HepG2 (cell line): Measurements from ENCODE around the gene RDH13. TPM values are rescaled to one million over a fixed set of nuclear protein-coding genes. Genes with fewer than 3 reads are reported as not detected.

Experiments used
- ARNT2 ChIP-seq: sonication (generic); formaldehyde crosslinking; IDR thresholded peaks from 2 replicates; pipeline ENCODE4 v1.8.0; 2022; ENCODE audit warnings: mild to moderate bottlenecking, low read depth, missing genetic modification reagents, moderate library complexity
- DNMT1 ChIP-seq: sonication (generic); formaldehyde crosslinking; IDR thresholded peaks from 2 replicates; pipeline ENCODE4 v1.5.1; 2020; ENCODE audit warnings: mild to moderate bottlenecking, missing genetic modification reagents
- FOXO1 ChIP-seq: sonication (generic); formaldehyde crosslinking; IDR thresholded peaks from 2 replicates; pipeline ENCODE4 v1.4.0; 2020; ENCODE audit warnings: missing genetic modification reagents
- KDM5B ChIP-seq: sonication (generic); formaldehyde crosslinking; IDR thresholded peaks from 2 replicates; pipeline ENCODE4 v1.4.0; 2020; ENCODE audit warnings: missing genetic modification reagents, mild to moderate bottlenecking, borderline replicate concordance
- MTA3 ChIP-seq: sonication (generic); formaldehyde crosslinking; IDR thresholded peaks from 2 replicates; pipeline ENCODE4 v1.4.0; 2020; ENCODE audit warnings: missing genetic modification reagents
- MTERF4 ChIP-seq: sonication (generic); formaldehyde crosslinking; IDR thresholded peaks from 2 replicates; pipeline ENCODE4 v1.8.0; 2023; ENCODE audit warnings: mild to moderate bottlenecking, missing genetic modification reagents
- NFE2 ChIP-seq: sonication (generic); formaldehyde crosslinking; IDR thresholded peaks from 2 replicates; pipeline ENCODE4 v1.4.0; 2020; ENCODE audit warnings: missing genetic modification reagents
- NR3C1 ChIP-seq: sonication (generic); formaldehyde crosslinking; IDR thresholded peaks from 2 replicates; pipeline ENCODE4 v1.4.0; 2020; ENCODE audit warnings: missing genetic modification reagents
- PAF1 ChIP-seq: IDR thresholded peaks from 2 replicates; pipeline ENCODE4 v1.6.1; 2016; ENCODE audit warnings: missing genetic modification reagents, missing compliant biosample characterization
- RFXAP ChIP-seq: sonication (generic); formaldehyde crosslinking; IDR thresholded peaks from 2 replicates; pipeline ENCODE4 v1.4.0; 2020; ENCODE audit warnings: missing genetic modification reagents, borderline replicate concordance
- STAT5B ChIP-seq: sonication (generic); formaldehyde crosslinking; IDR thresholded peaks from 2 replicates; pipeline ENCODE4 v1.4.0; 2020; ENCODE audit warnings: missing genetic modification reagents
- TFDP1 ChIP-seq: IDR thresholded peaks from 2 replicates; pipeline ENCODE4 v1.6.1; 2016; ENCODE audit warnings: missing compliant biosample characterization, missing genetic modification reagents, borderline replicate concordance
- ZNF138 ChIP-seq: sonication (generic); formaldehyde crosslinking; IDR thresholded peaks from 2 replicates; pipeline ENCODE4 v1.5.0; 2020; ENCODE audit warnings: mild to moderate bottlenecking, low read depth, missing genetic modification reagents
- ZNF276 ChIP-seq: sonication (generic); formaldehyde crosslinking; IDR thresholded peaks from 2 replicates; pipeline ENCODE4 v1.4.0; 2020; ENCODE audit warnings: mild to moderate bottlenecking, low read depth, missing genetic modification reagents
- ZNF282 ChIP-seq: fragments of 450-650 bp; IDR thresholded peaks from 2 replicates; pipeline ENCODE4 v1.6.1; 2018; ENCODE audit not compliant: partially characterized antibody
- ZNF746 ChIP-seq: sonication (generic); formaldehyde crosslinking; IDR thresholded peaks from 2 replicates; pipeline ENCODE4 v1.8.0; 2022; ENCODE audit warnings: mild to moderate bottlenecking, missing genetic modification reagents
- ZNF788 ChIP-seq: sonication (generic); formaldehyde crosslinking; IDR thresholded peaks from 2 replicates; pipeline ENCODE4 v1.5.0; 2020; ENCODE audit warnings: mild to moderate bottlenecking, missing genetic modification reagents, borderline replicate concordance
- polyA plus RNA-seq, 8 experiments: library from polyadenylated mRNA; depleted of rRNA in 3 of 8; stranded (reverse) in 7 of 8; unstranded in 1 of 8; fragments of >200 nt; fragmentation: Illumina TruSeq in 4 of 8; extraction: Trizol in 4 of 8; gene quantifications; 2 replicates each; pipeline versions ENCODE4 v1.2.1 to v1.2.3, GENCODE V29; 2011 to 2016; ENCODE audit warnings: low read depth in 4 of 8, missing spikeins in 1 of 8, mixed read lengths in 1 of 8; ENCODE audit not compliant: insufficient read depth in 1 of 8
- total RNA-seq, 5 experiments: library from RNA; depleted of rRNA; stranded (reverse); fragments of >200 nt; fragmentation: Illumina TruSeq; extraction: Trizol; gene quantifications; 2 replicates each; pipeline ENCODE4 v1.2.3, GENCODE V29; 2016; ENCODE audit warnings: low read depth in 1 of 5
- TF ChIP-seq, protein P1 (sequence below): sonication (generic); formaldehyde crosslinking; IDR thresholded peaks from 2 replicates; pipeline ENCODE4 v1.4.0; 2020; ENCODE audit warnings: missing genetic modification reagents, mild to moderate bottlenecking, borderline replicate concordance
- TF ChIP-seq, protein P2 (sequence below): sonication (generic); formaldehyde crosslinking; IDR thresholded peaks from 2 replicates; pipeline ENCODE4 v1.4.0; 2020; ENCODE audit warnings: missing genetic modification reagents, mild to moderate bottlenecking, borderline replicate concordance

Gene RDH13
- total and polyA plus RNA-seq, 2 of the 13 experiments (the other 11 are each of a cell fraction or from before 2014, with no cell fraction given) = 13.4 to 21.5 TPM

GRCh38 chr19:55080968-55081769, 18.2 kb upstream of the RDH13 start (continued):
- TF ChIP-seq NR3C1 (no peak), ZNF138 (CRISPR knock-in tag) (no peak), ZNF276 (CRISPR knock-in tag) (no peak), NFE2 (CRISPR knock-in tag) (no peak), MTERF4 (no peak), ZNF746 (CRISPR knock-in tag) (no peak), RFXAP (CRISPR knock-in tag) (peak; percentile 47; the same call in 1 of the 2 replicates), PAF1 (no peak), DNMT1 (CRISPR knock-in tag) (no peak), TFDP1 (CRISPR knock-in tag) (peak; percentile 39; the same call in 1 of the 2 replicates), ZNF282 (no peak), MTA3 (CRISPR knock-in tag) (no peak), FOXO1 (0 out of 2 replicates have a peak, but pooled peaks have one; percentile 23), KDM5B (CRISPR knock-in tag) (no peak; the same call in 1 of the 2 replicates), ARNT2 (peak; percentile 19; the same call in 1 of the 2 replicates), STAT5B (CRISPR knock-in tag) (no peak), ZNF788 (CRISPR knock-in tag) (no peak)
- TF ChIP-seq, protein P1, sequence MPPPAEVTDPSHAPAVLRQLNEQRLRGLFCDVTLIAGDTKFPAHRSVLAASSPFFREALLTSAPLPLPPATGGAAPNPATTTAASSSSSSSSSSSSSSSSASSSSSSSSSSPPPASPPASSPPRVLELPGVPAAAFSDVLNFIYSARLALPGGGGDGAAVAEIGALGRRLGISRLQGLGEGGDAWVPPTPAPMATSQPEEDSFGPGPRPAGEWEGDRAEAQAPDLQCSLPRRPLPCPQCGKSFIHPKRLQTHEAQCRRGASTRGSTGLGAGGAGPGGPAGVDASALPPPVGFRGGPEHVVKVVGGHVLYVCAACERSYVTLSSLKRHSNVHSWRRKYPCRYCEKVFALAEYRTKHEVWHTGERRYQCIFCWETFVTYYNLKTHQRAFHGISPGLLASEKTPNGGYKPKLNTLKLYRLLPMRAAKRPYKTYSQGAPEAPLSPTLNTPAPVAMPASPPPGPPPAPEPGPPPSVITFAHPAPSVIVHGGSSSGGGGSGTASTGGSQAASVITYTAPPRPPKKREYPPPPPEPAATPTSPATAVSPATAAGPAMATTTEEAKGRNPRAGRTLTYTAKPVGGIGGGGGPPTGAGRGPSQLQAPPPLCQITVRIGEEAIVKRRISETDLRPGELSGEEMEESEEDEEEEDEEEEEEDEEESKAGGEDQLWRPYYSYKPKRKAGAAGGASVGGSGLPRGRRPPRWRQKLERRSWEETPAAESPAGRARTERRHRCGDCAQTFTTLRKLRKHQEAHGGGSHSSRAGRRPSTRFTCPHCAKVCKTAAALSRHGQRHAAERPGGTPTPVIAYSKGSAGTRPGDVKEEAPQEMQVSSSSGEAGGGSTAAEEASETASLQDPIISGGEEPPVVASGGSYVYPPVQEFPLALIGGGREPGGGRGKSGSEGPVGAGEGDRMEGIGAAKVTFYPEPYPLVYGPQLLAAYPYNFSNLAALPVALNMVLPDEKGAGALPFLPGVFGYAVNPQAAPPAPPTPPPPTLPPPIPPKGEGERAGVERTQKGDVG = no peak
- TF ChIP-seq, protein P2, sequence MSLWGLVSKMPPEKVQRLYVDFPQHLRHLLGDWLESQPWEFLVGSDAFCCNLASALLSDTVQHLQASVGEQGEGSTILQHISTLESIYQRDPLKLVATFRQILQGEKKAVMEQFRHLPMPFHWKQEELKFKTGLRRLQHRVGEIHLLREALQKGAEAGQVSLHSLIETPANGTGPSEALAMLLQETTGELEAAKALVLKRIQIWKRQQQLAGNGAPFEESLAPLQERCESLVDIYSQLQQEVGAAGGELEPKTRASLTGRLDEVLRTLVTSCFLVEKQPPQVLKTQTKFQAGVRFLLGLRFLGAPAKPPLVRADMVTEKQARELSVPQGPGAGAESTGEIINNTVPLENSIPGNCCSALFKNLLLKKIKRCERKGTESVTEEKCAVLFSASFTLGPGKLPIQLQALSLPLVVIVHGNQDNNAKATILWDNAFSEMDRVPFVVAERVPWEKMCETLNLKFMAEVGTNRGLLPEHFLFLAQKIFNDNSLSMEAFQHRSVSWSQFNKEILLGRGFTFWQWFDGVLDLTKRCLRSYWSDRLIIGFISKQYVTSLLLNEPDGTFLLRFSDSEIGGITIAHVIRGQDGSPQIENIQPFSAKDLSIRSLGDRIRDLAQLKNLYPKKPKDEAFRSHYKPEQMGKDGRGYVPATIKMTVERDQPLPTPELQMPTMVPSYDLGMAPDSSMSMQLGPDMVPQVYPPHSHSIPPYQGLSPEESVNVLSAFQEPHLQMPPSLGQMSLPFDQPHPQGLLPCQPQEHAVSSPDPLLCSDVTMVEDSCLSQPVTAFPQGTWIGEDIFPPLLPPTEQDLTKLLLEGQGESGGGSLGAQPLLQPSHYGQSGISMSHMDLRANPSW (CRISPR knock-in tag) = no peak
